Aorta (tissue), 5 donors: Measurements from ENCODE around the gene RAB30. TPM values are rescaled to one million over a fixed set of nuclear protein-coding genes. Genes with fewer than 3 reads are reported as not detected.
"Not testable (repeated sequence)": the region's sequence is repeated elsewhere in the genome, so short reads cannot be mapped to it uniquely, and the experiment has no call there.

Source experiments
- ATAC-seq: fragments of 200-7000 bp; cut with Tn5 transposase; one replicate; pipeline ENCODE4 v1.9.1; 2022; ENCODE audit warnings: moderate library complexity; ENCODE audit not compliant: low FRiP score
- DNase-seq, 2 donors: peaks; one replicate each; pipeline ENCODE4 v3.0.0-alpha.2; 2020
- H3K27ac ChIP-seq, 2 donors: one replicate each; pipeline ENCODE4 v1.5.1; 2013; ENCODE audit warnings: low read length in 2 of 2, mild to moderate bottlenecking in 2 of 2, moderate library complexity in 2 of 2, control low read depth in 1 of 2, inconsistent platforms in 1 of 2, low read depth in 1 of 2
- H3K27me3 ChIP-seq, 2 donors: one replicate each; pipeline ENCODE4 v1.6.1; 2013; ENCODE audit warnings: control low read depth in 1 of 2, low read length in 1 of 2, mild to moderate bottlenecking in 1 of 2, moderate library complexity in 1 of 2; ENCODE audit not compliant: insufficient read depth in 2 of 2, control insufficient read depth in 1 of 2
- H3K36me3 ChIP-seq, 2 donors: one replicate each; pipeline ENCODE4 v1.6.1; 2013; ENCODE audit warnings: control low read depth in 1 of 2, low read length in 1 of 2, mild to moderate bottlenecking in 1 of 2; ENCODE audit not compliant: insufficient read depth in 2 of 2, control insufficient read depth in 1 of 2
- H3K4me1 ChIP-seq, 2 donors: one replicate each; pipeline ENCODE4 v1.6.1; 2013; ENCODE audit warnings: low read length in 2 of 2, control low read depth in 1 of 2, mild to moderate bottlenecking in 1 of 2, moderate library complexity in 1 of 2; ENCODE audit not compliant: insufficient read depth in 2 of 2, control insufficient read depth in 1 of 2
- H3K4me3 ChIP-seq, 2 donors: one replicate each; pipeline ENCODE4 v1.5.1; 2013; ENCODE audit warnings: low read length in 2 of 2, control low read depth in 1 of 2, mild to moderate bottlenecking in 1 of 2
- H3K9me3 ChIP-seq: one replicate; pipeline ENCODE4 v1.6.1; 2013; ENCODE audit warnings: mild to moderate bottlenecking, low read length; ENCODE audit not compliant: control insufficient read depth
- WGBS, 2 donors: extraction: QIAGEN DNeasy Blood & Tissue Kit; methylation state at CpG; one replicate each; pipeline ENCODE4 v1.1.7; 2013; 5-methylcytosine and 5-hydroxymethylcytosine counted together
- intact Hi-C, 2 donors: fragments of 100-400 bp; cut with DNase I; formaldehyde crosslinking; loops; one replicate each; pipeline versions ENCODE4 v1.14.2 to v1.15.0; 2022
- polyA plus RNA-seq, 2 donors: library from polyadenylated mRNA; stranded (reverse); fragments of 200-250 nt; gene quantifications; one replicate each; pipeline ENCODE4 v1.2.3, GENCODE V29; 2013
- total RNA-seq, 2 donors: library from RNA; stranded (reverse); fragmentation: NEBNext Ultra II Directional; extraction: Animal tissue kit (Norgen Biotek cat#: 25700); gene quantifications; one replicate each; pipeline ENCODE4 v1.2.1, GENCODE V29; 2021
- donor health status: healthy with polysubstance abuse.
- donor health status: Bipolar disorder and iron deficiency.
- donor health status: DM: no; HTN: no; CAD: no.
- donor health status: DM: no; HTN: no; CAD: no.
- donor health status: DM: yes; HTN: yes; CAD: no.

RAB30 gene
- total and polyA plus RNA-seq, 4 donors, result 2.9 to 44.1 (median 12.0) TPM

- intact Hi-C loops, result loop anchor here in 1 of 2 donors (10.0 kb wide), 1 partner anchor 75 kb away; the partner anchor contains the start of genes DDIAS and PRCP
- DNase-seq (no peak), ATAC-seq (no peak)
- H3K27me3 ChIP-seq, result no peaks in the 10 kb centered on the region
- H3K27ac ChIP-seq, result no peak overlapping the region
- peaks cover 0 to 9% of the 10 kb centered on the region in 2 donors for H3K4me1 ChIP-seq
- H3K36me3 ChIP-seq, result peaks cover 0 to 4% of the 10 kb centered on the region in 2 donors
- H3K9me3 ChIP-seq, result no peaks in the 10 kb centered on the region
- no peak overlapping the region for H3K4me3 ChIP-seq
Measured at GRCh38 chr11:82979824-82980223, 91.9 kb downstream of the RAB30 start.

GRCh38 chr11:82978422-82979099 is 93.1 kb downstream of the RAB30 start:
- no peak overlapping the region for H3K4me3 ChIP-seq
- DNase-seq (no peak), ATAC-seq (no peak)
- 73 to 76% methylated on average over 6 of the region's 6 CpGs for WGBS, 2 donors
- peaks cover 0 to 9% of the 10 kb centered on the region in 2 donors for H3K4me1 ChIP-seq
- no peak overlapping the region for H3K27ac ChIP-seq
- no peaks in the 10 kb centered on the region for H3K9me3 ChIP-seq
- intact Hi-C loops, result no loop called here
- H3K36me3 ChIP-seq, result peaks cover 0 to 2% of the 10 kb centered on the region in 2 donors
- no peaks in the 10 kb centered on the region for H3K27me3 ChIP-seq

GRCh38 chr11:82976786-82977185 is 94.9 kb downstream of the RAB30 start:
- no peak overlapping the region for H3K4me3 ChIP-seq
- intact Hi-C loops, result no loop called here
- no peak overlapping the region for H3K27ac ChIP-seq
- H3K36me3 ChIP-seq, result no peaks in the 10 kb centered on the region
- H3K27me3 ChIP-seq, result no peaks in the 10 kb centered on the region
- ATAC-seq (no peak), DNase-seq (no peak)
- no peaks in the 10 kb centered on the region for H3K9me3 ChIP-seq
- H3K4me1 ChIP-seq, result peaks cover 0 to 9% of the 10 kb centered on the region in 2 donors

DNA sequence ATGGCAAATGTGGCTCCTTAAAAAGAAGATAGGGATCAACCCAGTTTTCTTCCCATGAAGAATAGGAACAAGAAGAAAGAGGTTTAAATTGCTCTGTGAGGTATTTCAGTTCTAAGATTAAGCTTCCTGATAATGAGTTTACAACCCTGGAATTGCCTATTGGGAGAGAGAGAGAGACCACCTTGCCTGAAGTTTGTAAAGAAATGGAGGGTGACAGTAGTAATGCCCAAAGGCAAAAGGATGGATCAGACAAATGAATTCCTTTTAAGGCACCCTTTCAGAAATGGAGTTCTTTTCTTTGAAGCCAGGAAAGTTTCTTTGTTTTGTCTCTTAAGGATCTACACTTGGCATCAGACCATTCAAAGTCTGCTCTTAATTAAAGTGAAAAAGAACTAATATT is 95.8 kb downstream of the RAB30 start:
- DNase-seq (no peak), ATAC-seq (no peak)
- H3K36me3 ChIP-seq, result no peaks in the 10 kb centered on the region
- H3K27ac ChIP-seq, result no peak overlapping the region
- intact Hi-C loops, result no loop called here
- H3K9me3 ChIP-seq, result no peaks in the 10 kb centered on the region
- H3K4me3 ChIP-seq, result no peak overlapping the region
- H3K4me1 ChIP-seq, result peaks cover 0 to 9% of the 10 kb centered on the region in 2 donors
- H3K27me3 ChIP-seq, result no peaks in the 10 kb centered on the region

DNA sequence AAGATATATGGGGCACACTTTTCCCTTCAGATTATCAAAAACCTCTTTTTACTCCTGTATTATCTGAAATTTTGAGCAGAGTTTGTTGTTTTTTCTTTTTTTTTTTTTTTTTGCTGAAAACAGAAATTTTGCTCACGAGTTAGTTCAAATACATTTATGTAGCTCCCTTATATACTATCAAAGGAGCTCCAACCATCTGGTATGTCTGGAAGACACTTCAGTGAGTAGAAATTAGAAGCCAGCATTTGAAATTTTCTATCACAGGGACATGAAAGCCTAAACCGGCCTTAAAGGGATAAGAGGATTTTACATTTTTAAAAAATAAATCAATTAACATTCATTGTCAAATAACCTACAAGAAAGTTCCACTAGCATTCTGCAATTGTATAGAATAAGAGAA is 96.8 kb downstream of the RAB30 start:
- intact Hi-C loops, result no loop called here

GRCh38 chr11:82974135-82974534 is 97.6 kb downstream of the RAB30 start:
- DNase-seq (no peak), ATAC-seq (no peak)
- Histone ChIP-seq H3K27ac (no peak overlapping the region), H3K4me1 (no peaks in the 10 kb centered on the region), H3K36me3 (no peaks in the 10 kb centered on the region), H3K27me3 (no peaks in the 10 kb centered on the region), H3K9me3 (no peaks in the 10 kb centered on the region), H3K4me3 (no peak overlapping the region)
- intact Hi-C loops, result no loop called here
- 92 to 97% methylated on average over 2 of the region's 2 CpGs for WGBS, 2 donors

More for the DNA sequence above, 96.8 kb downstream of the RAB30 start:
- ATAC-seq (no peak), DNase-seq (no peak)
- H3K9me3 ChIP-seq, result no peaks in the 10 kb centered on the region
- no peak overlapping the region for H3K27ac ChIP-seq
- H3K36me3 ChIP-seq, result no peaks in the 10 kb centered on the region
- WGBS, 2 donors, result 66 to 78% methylated on average over 2 of the region's 2 CpGs
- no peak overlapping the region for H3K4me3 ChIP-seq
- peaks cover 0 to 3% of the 10 kb centered on the region in 2 donors for H3K4me1 ChIP-seq
- H3K27me3 ChIP-seq, result no peaks in the 10 kb centered on the region

- H3K36me3 ChIP-seq, result no peaks in the 10 kb centered on the region
- ATAC-seq (no peak), DNase-seq (no peak)
- no peak overlapping the region for H3K27ac ChIP-seq
- intact Hi-C loops, result no loop called here
- no peaks in the 10 kb centered on the region for H3K27me3 ChIP-seq
- no peak overlapping the region for H3K4me3 ChIP-seq
- 32 to 54% methylated on average over 1 of the region's 1 CpG for WGBS, 2 donors
- H3K9me3 ChIP-seq, result no peaks in the 10 kb centered on the region
- no peaks in the 10 kb centered on the region for H3K4me1 ChIP-seq
Measured at GRCh38 chr11:82972103-82972502, 99.6 kb downstream of the RAB30 start.

DNA sequence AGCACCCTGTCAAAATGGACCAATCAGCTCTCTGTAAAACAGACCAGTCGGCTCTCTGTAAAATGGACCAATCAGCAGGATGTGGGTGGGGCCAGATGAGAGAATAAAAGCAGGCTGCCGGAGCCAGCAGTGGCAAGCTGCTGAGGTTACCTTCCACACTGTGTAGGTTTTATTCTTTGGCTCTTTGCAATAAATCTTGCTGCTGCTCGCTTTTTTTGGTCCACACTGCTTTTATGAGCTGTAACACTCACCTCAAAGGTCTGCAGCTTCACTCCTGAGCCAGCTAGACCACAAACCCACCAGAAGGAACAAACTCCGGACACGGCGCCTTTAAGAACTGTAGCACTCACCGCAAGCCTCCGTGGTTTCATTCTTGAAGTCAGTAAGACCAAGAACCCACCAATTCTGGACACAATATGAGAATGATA is 100.2 kb downstream of the RAB30 start:
- H3K9me3 ChIP-seq, DNase-seq, H3K36me3 ChIP-seq, ATAC-seq, H3K4me1 ChIP-seq, H3K27me3 ChIP-seq, H3K27ac ChIP-seq, H3K4me3 ChIP-seq, intact Hi-C loops: not testable (repeated sequence)
- WGBS, 2 donors, result 83 to 84% methylated on average over 8 of the region's 8 CpGs

- H3K4me1 ChIP-seq, intact Hi-C loops, H3K36me3 ChIP-seq, ATAC-seq, H3K27ac ChIP-seq, H3K4me3 ChIP-seq, H3K27me3 ChIP-seq, H3K9me3 ChIP-seq: not testable (repeated sequence)
- peak in 1 of 2 donors; percentile 46 for DNase-seq
- 85 to 86% methylated on average over 57 to 60 of the region's 60 CpGs for whole genome bisulfite sequencing, 2 donors
Measured at GRCh38 chr11:82970507-82971083, 101.1 kb downstream of the RAB30 start.
